Parathyroid adenoma (tissue), 2 donors: ENCODE data around the gene KRTAP12-2.

ENCODE experiments used
- H2AFZ ChIP-seq: fragments of 300-600 bp; sonication (generic); one replicate; pipeline ENCODE4 v1.7.0; 2017; ENCODE audit warnings: antibody characterized with exemption, mild to moderate bottlenecking
- H3K27ac ChIP-seq: fragments of 300-600 bp; sonication (generic); one replicate; pipeline ENCODE4 v1.7.0; 2017
- H3K27me3 ChIP-seq: fragments of 300-600 bp; sonication (generic); one replicate; pipeline ENCODE4 v1.7.0; 2017; ENCODE audit warnings: low read length; ENCODE audit not compliant: control insufficient read depth, insufficient read depth
- H3K36me3 ChIP-seq: fragments of 300-600 bp; sonication (generic); one replicate; pipeline ENCODE4 v1.7.0; 2017; ENCODE audit warnings: low read length; ENCODE audit not compliant: control insufficient read depth, insufficient read depth
- H3K4me1 ChIP-seq: fragments of 300-600 bp; sonication (generic); one replicate; pipeline ENCODE4 v1.7.0; 2017; ENCODE audit warnings: control low read depth
- H3K4me2 ChIP-seq: fragments of 300-600 bp; sonication (generic); one replicate; pipeline ENCODE4 v1.7.0; 2017; ENCODE audit warnings: low read length
- H3K4me3 ChIP-seq: fragments of 300-600 bp; sonication (generic); one replicate; pipeline ENCODE4 v1.7.0; 2017; ENCODE audit warnings: low read depth, low read length
- H3K79me2 ChIP-seq: fragments of 300-600 bp; sonication (generic); one replicate; pipeline ENCODE4 v1.7.0; 2017; ENCODE audit warnings: control low read depth
- H3K9ac ChIP-seq: fragments of 300-600 bp; sonication (generic); one replicate; pipeline ENCODE4 v1.7.0; 2017; ENCODE audit warnings: mild to moderate bottlenecking
- H3K9me3 ChIP-seq: fragments of 300-600 bp; sonication (generic); one replicate; pipeline ENCODE4 v1.7.0; 2017; ENCODE audit warnings: low read length; ENCODE audit not compliant: control insufficient read depth
- TF ChIP-seq, protein P1 (sequence below): fragments of 300-600 bp; sonication (generic); IDR thresholded peaks from one replicate; pipeline ENCODE4 v1.7.0; 2017; ENCODE audit warnings: antibody characterized with exemption, mild to moderate bottlenecking
- donor health status: primary hyperparathyroidism.

The KRTAP12-2 gene

DNA sequence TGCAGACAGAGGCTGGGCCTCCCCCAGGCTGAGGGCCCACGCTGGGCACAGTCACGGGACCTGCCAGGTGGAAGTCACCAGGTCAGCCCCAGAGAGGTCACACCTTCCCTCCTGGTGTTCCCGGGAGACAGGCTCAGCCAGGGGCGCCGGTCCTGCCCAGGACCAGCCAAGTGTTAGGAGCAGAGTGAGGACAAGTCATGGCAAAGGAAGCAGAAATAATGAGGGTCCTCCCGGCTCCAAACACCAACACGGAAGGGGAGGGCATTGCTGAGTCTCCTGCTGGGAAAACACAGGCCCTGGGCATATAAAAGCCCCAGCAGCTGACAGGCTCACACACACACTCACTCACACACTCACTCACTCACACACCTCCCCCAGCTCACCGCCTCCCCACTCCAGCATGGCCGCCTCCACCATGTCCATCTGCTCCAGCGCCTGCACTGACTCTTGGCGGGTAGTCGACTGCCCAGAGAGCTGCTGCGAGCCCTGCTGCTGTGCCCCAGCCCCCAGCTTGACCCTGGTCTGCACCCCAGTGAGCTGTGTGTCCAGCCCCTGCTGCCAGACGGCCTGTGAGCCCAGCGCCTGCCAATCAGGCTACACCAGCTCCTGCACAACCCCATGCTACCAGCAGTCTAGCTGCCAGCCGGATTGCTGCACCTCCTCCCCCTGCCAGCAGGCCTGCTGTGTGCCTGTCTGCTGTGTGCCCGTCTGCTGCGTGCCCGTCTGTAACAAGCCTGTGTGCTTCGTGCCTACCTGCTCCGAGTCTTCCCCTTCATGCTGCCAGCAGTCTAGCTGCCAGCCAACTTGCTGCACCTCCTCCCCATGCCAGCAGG is 29.5 kb downstream of the KRTAP12-2 start, which contains the start of gene KRTAP10-10:
Gene KRTAP10-10 (plus strand): TSS at position 339 of the 833 bp plus-strand sequence. CDS start 62 bp downstream, at position 401.
- Histone ChIP-seq H3K36me3 (no peaks in the 10 kb centered on the region), H3K27ac (no peak within 1 kb of the TSS), H3K4me2 (no peak within 1 kb of the TSS), H3K4me3 (no peak within 1 kb of the TSS), H3K9ac (no peak within 1 kb of the TSS), H3K4me1 (no peaks in the 10 kb centered on the region), H3K9me3 (no peaks in the 10 kb centered on the region), H2AFZ (no peak within 1 kb of the TSS), H3K27me3 (no peaks in the 10 kb centered on the region), H3K79me2 (no peaks in the 10 kb centered on the region)
- TF ChIP-seq, protein P1, sequence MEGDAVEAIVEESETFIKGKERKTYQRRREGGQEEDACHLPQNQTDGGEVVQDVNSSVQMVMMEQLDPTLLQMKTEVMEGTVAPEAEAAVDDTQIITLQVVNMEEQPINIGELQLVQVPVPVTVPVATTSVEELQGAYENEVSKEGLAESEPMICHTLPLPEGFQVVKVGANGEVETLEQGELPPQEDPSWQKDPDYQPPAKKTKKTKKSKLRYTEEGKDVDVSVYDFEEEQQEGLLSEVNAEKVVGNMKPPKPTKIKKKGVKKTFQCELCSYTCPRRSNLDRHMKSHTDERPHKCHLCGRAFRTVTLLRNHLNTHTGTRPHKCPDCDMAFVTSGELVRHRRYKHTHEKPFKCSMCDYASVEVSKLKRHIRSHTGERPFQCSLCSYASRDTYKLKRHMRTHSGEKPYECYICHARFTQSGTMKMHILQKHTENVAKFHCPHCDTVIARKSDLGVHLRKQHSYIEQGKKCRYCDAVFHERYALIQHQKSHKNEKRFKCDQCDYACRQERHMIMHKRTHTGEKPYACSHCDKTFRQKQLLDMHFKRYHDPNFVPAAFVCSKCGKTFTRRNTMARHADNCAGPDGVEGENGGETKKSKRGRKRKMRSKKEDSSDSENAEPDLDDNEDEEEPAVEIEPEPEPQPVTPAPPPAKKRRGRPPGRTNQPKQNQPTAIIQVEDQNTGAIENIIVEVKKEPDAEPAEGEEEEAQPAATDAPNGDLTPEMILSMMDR = no peak

DNA sequence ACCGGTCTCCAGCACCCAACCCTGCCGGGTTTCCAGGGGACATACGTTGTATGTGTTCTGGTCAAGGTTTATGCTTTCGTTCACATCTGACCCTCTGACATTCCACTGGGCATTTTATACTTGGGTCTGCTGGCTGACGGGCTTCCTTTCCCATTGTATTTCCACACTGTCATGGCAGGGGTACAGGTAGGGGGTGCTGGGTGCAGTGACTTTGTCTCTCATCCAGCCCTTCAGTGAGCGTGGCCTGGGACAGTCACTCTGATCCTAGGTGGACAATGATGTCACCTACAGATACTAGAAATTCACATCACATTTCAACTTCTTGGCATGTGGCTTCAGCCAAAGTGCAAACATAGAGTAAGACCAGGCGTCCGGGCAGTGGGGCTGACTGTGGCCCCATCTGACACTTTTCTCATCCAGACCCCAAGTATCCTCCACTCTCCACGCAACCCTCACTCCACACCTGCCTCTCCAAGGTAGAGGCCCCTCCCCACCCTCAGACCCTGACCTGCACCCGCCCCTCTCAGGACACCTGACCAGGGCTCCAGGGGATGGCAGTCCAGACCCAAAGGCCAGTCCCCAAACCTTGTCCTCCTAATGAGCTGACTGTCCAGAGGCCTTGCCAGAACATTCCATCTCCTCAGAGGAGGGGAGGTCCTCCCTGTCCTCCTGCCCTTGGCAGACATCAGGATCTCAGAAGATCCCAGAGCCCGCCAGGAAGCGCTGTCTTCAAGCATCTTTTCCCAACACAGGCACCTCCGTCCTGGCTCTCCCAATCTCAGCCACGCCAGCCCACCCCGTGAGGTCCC is 30.3 kb downstream of the KRTAP12-2 start:
- no peak overlapping the region for H3K27ac ChIP-seq
- no peak overlapping the region for H3K4me3 ChIP-seq
- H2AFZ ChIP-seq = no peak overlapping the region
- H3K9ac ChIP-seq = no peak overlapping the region
- H3K36me3 ChIP-seq = no peaks in the 10 kb centered on the region
- H3K4me1 ChIP-seq = no peaks in the 10 kb centered on the region
- H3K4me2 ChIP-seq = no peak overlapping the region
- H3K27me3 ChIP-seq = no peaks in the 10 kb centered on the region
- H3K79me2 ChIP-seq = no peaks in the 10 kb centered on the region
- TF ChIP-seq, protein P1 = no peak
- H3K9me3 ChIP-seq = no peaks in the 10 kb centered on the region

DNA sequence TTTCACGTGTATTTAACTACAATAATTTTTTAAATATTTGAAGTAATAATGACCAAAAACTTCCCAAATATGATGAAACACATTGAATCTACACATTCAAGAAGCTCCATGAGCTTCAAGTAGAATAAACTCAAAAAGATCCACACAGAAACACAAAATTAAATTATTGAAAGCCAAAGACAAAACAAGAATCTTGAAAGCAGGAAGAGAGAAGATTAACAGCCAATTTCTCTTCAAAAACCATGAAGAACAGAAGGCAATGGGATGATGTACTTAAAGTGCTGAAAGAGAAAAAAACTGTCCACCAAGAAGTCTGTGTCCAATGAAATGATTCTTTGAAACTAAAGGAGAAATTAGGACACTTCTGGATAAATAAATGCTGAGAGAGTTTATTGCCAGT is 34.7 kb downstream of the KRTAP12-2 start:
- no peaks in the 10 kb centered on the region for H3K9me3 ChIP-seq
- H3K27ac ChIP-seq = no peak overlapping the region
- TF ChIP-seq, protein P1 = no peak
- H3K4me2 ChIP-seq = no peak overlapping the region
- no peaks in the 10 kb centered on the region for H3K79me2 ChIP-seq
- H3K36me3 ChIP-seq = no peaks in the 10 kb centered on the region
- no peaks in the 10 kb centered on the region for H3K4me1 ChIP-seq
- no peak overlapping the region for H2AFZ ChIP-seq
- H3K27me3 ChIP-seq = no peaks in the 10 kb centered on the region
- no peak overlapping the region for H3K4me3 ChIP-seq
- no peak overlapping the region for H3K9ac ChIP-seq

DNA sequence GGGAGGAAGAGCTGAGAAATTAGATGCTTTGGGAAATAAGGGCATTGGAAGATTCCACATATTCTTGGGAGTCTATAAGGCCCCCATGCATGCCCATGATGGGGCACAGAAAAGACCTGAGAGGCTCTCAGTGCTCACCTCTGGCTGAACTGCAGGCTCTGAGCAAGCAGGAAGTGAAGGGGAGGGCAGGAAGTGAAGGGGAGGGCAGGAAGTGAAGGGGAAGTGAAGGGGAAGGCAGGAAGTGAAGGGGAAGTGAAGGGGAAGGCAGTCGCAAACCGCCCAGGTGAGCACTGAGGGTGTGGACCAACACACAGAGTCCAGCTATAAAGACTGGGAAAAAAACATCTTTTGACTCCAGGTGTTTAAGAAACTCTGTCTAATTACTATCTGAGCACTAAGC is 36.3 kb downstream of the KRTAP12-2 start:
- H3K79me2 ChIP-seq = no peaks in the 10 kb centered on the region
- no peaks in the 10 kb centered on the region for H3K36me3 ChIP-seq
- no peak overlapping the region for H3K4me2 ChIP-seq
- H3K4me1 ChIP-seq = no peaks in the 10 kb centered on the region
- H3K27me3 ChIP-seq = no peaks in the 10 kb centered on the region
- no peak overlapping the region for H3K27ac ChIP-seq
- H3K9me3 ChIP-seq = no peaks in the 10 kb centered on the region
- TF ChIP-seq, protein P1 = no peak
- no peak overlapping the region for H3K9ac ChIP-seq
- no peak overlapping the region for H2AFZ ChIP-seq
- no peak overlapping the region for H3K4me3 ChIP-seq
